A375 (cell line): ENCODE data around the gene PLXNA3. TPM values are rescaled to one million over a fixed set of nuclear protein-coding genes. Genes with fewer than 3 reads are reported as not detected.

Source experiments
- small RNA-seq: library from RNA; depleted of rRNA; stranded (forward); fragments of <200 nt; gene quantifications from one replicate; pipeline ENCODE3, GENCODE V24; 2014
- total RNA-seq: library from RNA; depleted of rRNA; stranded (reverse); fragments of >200 nt; shearing (Covaris generic); gene quantifications from 2 replicates; pipeline ENCODE4 v1.2.3, GENCODE V29; 2014; rRNA removed

Gene PLXNA3
- total RNA-seq: 6.0 and 9.8 TPM in 2 replicates

GRCh38 chrX:154458116-154458953, at the start of gene PLXNA3:
TSS of gene PLXNA3 (plus strand) at chrX:154458281. CDS start at chrX:154460184, 1,903 bp downstream.

GRCh38 chrX:154409222-154409871, 48.7 kb upstream of the PLXNA3 start, which contains the start of gene DNASE1L1:
TSS of gene DNASE1L1 (minus strand) at chrX:154409254. CDS start at chrX:154405568, 3,686 bp downstream.

GRCh38 chrX:154428176-154429171, 29.6 kb upstream of the PLXNA3 start, which contains the start of gene ATP6AP1:
TSS of gene ATP6AP1 (plus strand) at chrX:154428677. CDS start at chrX:154428693, 16 bp downstream.

GRCh38 chrX:154436983-154437752, 20.9 kb upstream of the PLXNA3 start, which contains the start of gene GDI1:
TSS of gene GDI1 (plus strand) at chrX:154437154. CDS start at chrX:154437255, 101 bp downstream.

GRCh38 chrX:154443992-154444754, 13.9 kb upstream of the PLXNA3 start, which contains the start of gene FAM50A:
TSS of gene FAM50A (plus strand) at chrX:154444141. CDS start at chrX:154444236, 95 bp downstream.

GRCh38 chrX:154478728-154479622, 20.9 kb downstream of the PLXNA3 start, which contains the start of gene LAGE3:
TSS of gene LAGE3 (minus strand) at chrX:154479281. CDS start at chrX:154478915, 366 bp downstream.

GRCh38 chrX:154486396-154487207, 28.5 kb downstream of the PLXNA3 start, which contains the start of gene UBL4A:
TSS of gene UBL4A (minus strand) at chrX:154486615. CDS start at chrX:154486584, 31 bp downstream.

GRCh38 chrX:154490414-154491083, 32.5 kb downstream of the PLXNA3 start, which contains the start of gene SLC10A3:
TSS of gene SLC10A3 (minus strand) at chrX:154490629. CDS start at chrX:154488940, 1,689 bp downstream.

GRCh38 chrX:154515966-154516655, 58.0 kb downstream of the PLXNA3 start, which contains the start of gene FAM3A:
TSS of gene FAM3A (minus strand) at chrX:154516232. CDS start at chrX:154515772, 460 bp downstream.

Small RNA genes lying within 50 kb of the gene (small RNA-seq; reads per million reads assigned to genes)
- gene MIR6858 (not detected), gene RN7SL697P (not detected)

Other genes with a start within 250 kb of the PLXNA3 start
- not detected in 2 replicates for gene OPN1MW2, start 238.5 kb upstream of the PLXNA3 start, total RNA-seq
- not detected in 2 replicates for gene OPN1MW3, start 200.7 kb upstream of the PLXNA3 start, total RNA-seq
- 0.08 TPM in 1 of 2 replicates, not detected in the other for gene TEX28, start 163.2 kb upstream of the PLXNA3 start, total RNA-seq
- gene TKTL1, start 162.5 kb upstream of the PLXNA3 start, total RNA-seq: not detected in 2 replicates
- 1,311 and 1,391 TPM in 2 replicates for gene FLNA, start 83.6 kb upstream of the PLXNA3 start, total RNA-seq
- 22.3 and 36.3 TPM in 2 replicates for gene EMD, start 79.0 kb upstream of the PLXNA3 start, total RNA-seq
- gene RPL10, start 59.9 kb upstream of the PLXNA3 start, total RNA-seq: 3,309 and 3,903 TPM in 2 replicates
- 28.8 and 32.3 TPM in 2 replicates for gene DNASE1L1, start 49.0 kb upstream of the PLXNA3 start, total RNA-seq
- 27.1 and 34.7 TPM in 2 replicates for gene TAFAZZIN, start 46.7 kb upstream of the PLXNA3 start, total RNA-seq
- gene ATP6AP1, start 29.6 kb upstream of the PLXNA3 start, total RNA-seq: 37.5 and 48.8 TPM in 2 replicates
- 111 and 121 TPM in 2 replicates for gene GDI1, start 21.1 kb upstream of the PLXNA3 start, total RNA-seq
- 68.2 and 70.8 TPM in 2 replicates for gene FAM50A, start 14.1 kb upstream of the PLXNA3 start, total RNA-seq
- 35.6 and 38.9 TPM in 2 replicates for gene LAGE3, start 21.0 kb downstream of the PLXNA3 start, total RNA-seq
- gene UBL4A, start 28.3 kb downstream of the PLXNA3 start, total RNA-seq: 55.6 and 59.8 TPM in 2 replicates
- 23.3 and 28.2 TPM in 2 replicates for gene SLC10A3, start 32.3 kb downstream of the PLXNA3 start, total RNA-seq
- gene FAM3A, start 58.0 kb downstream of the PLXNA3 start, total RNA-seq: 43.0 and 45.9 TPM in 2 replicates
- 66.1 and 71.8 TPM in 2 replicates for gene G6PD, start 88.6 kb downstream of the PLXNA3 start, total RNA-seq
- gene IKBKG, start 89.3 kb downstream of the PLXNA3 start, total RNA-seq: 19.2 and 20.7 TPM in 2 replicates
- gene CTAG1A, start 126.9 kb downstream of the PLXNA3 start, total RNA-seq: 581 and 722 TPM in 2 replicates
- 22.1 and 66.2 TPM in 2 replicates for gene CTAG1B, start 161.0 kb downstream of the PLXNA3 start, total RNA-seq
- gene CTAG2, start 195.3 kb downstream of the PLXNA3 start, total RNA-seq: 2.5 TPM in 2 replicates